OCI-LY1 (cell line): ENCODE data around the gene TBC1D16.

Experiments
- H2AFZ ChIP-seq: fragments of 200-600 bp; sonication (generic), shearing (Covaris generic); 2 replicates; pipeline ENCODE4 v1.6.0; 2014; ENCODE audit warnings: antibody characterized with exemption, mild to moderate bottlenecking, low read length
- H3F3A ChIP-seq: fragments of 200-600 bp; sonication (generic), shearing (Covaris generic); 2 replicates; pipeline ENCODE4 v1.6.0; 2014; ENCODE audit warnings: mild to moderate bottlenecking, antibody characterized with exemption, low read length, moderate library complexity; ENCODE audit not compliant: insufficient read depth
- H3K27ac ChIP-seq: fragments of 200-600 bp; sonication (generic); 2 replicates; pipeline ENCODE4 v1.5.1; 2014; ENCODE audit warnings: low read length, mixed run types, mild to moderate bottlenecking, low read depth; ENCODE audit not compliant: poor library complexity, severe bottlenecking
- H3K27me3 ChIP-seq: fragments of 200-600 bp; sonication (generic); 2 replicates; pipeline ENCODE4 v1.6.0; 2014; ENCODE audit warnings: antibody characterized with exemption, mild to moderate bottlenecking, low read length, moderate library complexity; ENCODE audit not compliant: insufficient read depth
- H3K36me3 ChIP-seq: fragments of 200-600 bp; sonication (generic); 2 replicates; pipeline ENCODE4 v1.6.1; 2014; ENCODE audit warnings: mild to moderate bottlenecking, antibody characterized with exemption, low read length, moderate library complexity, mixed read lengths; ENCODE audit not compliant: insufficient read depth
- H3K4me1 ChIP-seq: fragments of 200-600 bp; sonication (generic); 2 replicates; pipeline ENCODE4 v1.5.1; 2014; ENCODE audit warnings: mild to moderate bottlenecking, low read length, moderate library complexity; ENCODE audit not compliant: insufficient read depth, severe bottlenecking
- H3K4me2 ChIP-seq: fragments of 200-600 bp; sonication (generic), shearing (Covaris generic); 2 replicates; pipeline ENCODE4 v1.6.1; 2014; ENCODE audit warnings: low read length
- H3K4me3 ChIP-seq: fragments of 200-600 bp; sonication (generic); 2 replicates; pipeline ENCODE4 v1.5.1; 2014; ENCODE audit warnings: low read length, low read depth, mild to moderate bottlenecking, mixed read lengths; ENCODE audit not compliant: poor library complexity, severe bottlenecking
- H3K79me2 ChIP-seq: fragments of 200-600 bp; shearing (Covaris generic); 2 replicates; pipeline ENCODE4 v1.6.1; 2016; ENCODE audit warnings: mixed run types, low read length, mixed read lengths; ENCODE audit not compliant: insufficient read depth
- H3K9ac ChIP-seq: fragments of 200-600 bp; sonication (generic), shearing (Covaris generic); 2 replicates; pipeline ENCODE4 v1.6.1; 2014; ENCODE audit warnings: mild to moderate bottlenecking, low read length, mixed read lengths
- H3K9me2 ChIP-seq: fragments of 200-600 bp; sonication (generic), shearing (Covaris generic); 2 replicates; pipeline ENCODE4 v1.6.1; 2014; ENCODE audit warnings: low read depth, mild to moderate bottlenecking, low read length, mixed read lengths
- H3K9me3 ChIP-seq: fragments of 200-600 bp; shearing (Covaris generic); 2 replicates; pipeline ENCODE4 v1.6.1; 2014; ENCODE audit warnings: low read length, mixed read lengths
- H4K20me1 ChIP-seq: fragments of 200-600 bp; sonication (generic), shearing (Covaris generic); 2 replicates; pipeline ENCODE4 v1.6.0; 2016; ENCODE audit warnings: mild to moderate bottlenecking, low read length; ENCODE audit not compliant: insufficient read depth
- CTCF ChIP-seq: fragments of 200-600 bp; sonication (generic), shearing (Covaris generic); IDR thresholded peaks from 2 replicates; pipeline ENCODE4 v1.5.1; 2017; ENCODE audit warnings: mild to moderate bottlenecking, antibody characterized with exemption, low read length, moderate library complexity, mixed read lengths
- EZH2 ChIP-seq: fragments of 200-600 bp; sonication (generic), shearing (Covaris generic); IDR thresholded peaks from 2 replicates; pipeline ENCODE4 v1.8.0; 2017; ENCODE audit warnings: borderline replicate concordance, mixed run types, mild to moderate bottlenecking, antibody characterized with exemption, low read length, moderate library complexity, mixed read lengths

Gene TBC1D16

GRCh38 chr17:79944821-79945391, 90.8 kb downstream of the TBC1D16 start:
- Histone ChIP-seq H3K4me3 (no peak overlapping the region), H3K4me2 (no peak overlapping the region), H3K9me2 (no peaks in the 10 kb centered on the region), H3F3A (no peaks in the 10 kb centered on the region), H3K27me3 (no peaks in the 10 kb centered on the region; the same call in 1 of the 2 replicates), H3K27ac (no peak overlapping the region), H3K4me1 (no peaks in the 10 kb centered on the region), H4K20me1 (no peaks in the 10 kb centered on the region), H3K9me3 (no peaks in the 10 kb centered on the region), H3K79me2 (no peaks in the 10 kb centered on the region), H3K9ac (no peak overlapping the region), H2AFZ (no peak overlapping the region), H3K36me3 (no peaks in the 10 kb centered on the region)
- TF ChIP-seq CTCF, result no peak
- no peak for TF ChIP-seq EZH2

GRCh38 chr17:79944251-79944812, 91.3 kb downstream of the TBC1D16 start:
- Histone ChIP-seq H3K9ac (no peak overlapping the region), H3K9me2 (no peaks in the 10 kb centered on the region), H3K79me2 (no peaks in the 10 kb centered on the region), H3K36me3 (no peaks in the 10 kb centered on the region), H3K9me3 (no peaks in the 10 kb centered on the region), H3K27ac (no peak overlapping the region), H3F3A (no peaks in the 10 kb centered on the region), H3K4me2 (no peak overlapping the region), H2AFZ (no peak overlapping the region), H3K27me3 (no peaks in the 10 kb centered on the region; the same call in 1 of the 2 replicates), H3K4me3 (no peak overlapping the region), H3K4me1 (no peaks in the 10 kb centered on the region), H4K20me1 (no peaks in the 10 kb centered on the region)
- no peak for TF ChIP-seq EZH2

- H3F3A ChIP-seq, result no peaks in the 10 kb centered on the region
- H3K79me2 ChIP-seq, result no peaks in the 10 kb centered on the region
- no peak overlapping the region for H3K9ac ChIP-seq
- no peak overlapping the region for H2AFZ ChIP-seq
- H4K20me1 ChIP-seq, result no peaks in the 10 kb centered on the region
- H3K4me3 ChIP-seq, result no peak overlapping the region
- no peak overlapping the region for H3K27ac ChIP-seq
- no peaks in the 10 kb centered on the region for H3K4me1 ChIP-seq
- no peaks in the 10 kb centered on the region for H3K36me3 ChIP-seq
- TF ChIP-seq CTCF (no peak), EZH2 (no peak)
- H3K27me3 ChIP-seq, result no peaks in the 10 kb centered on the region; the same call in 1 of the 2 replicates
- no peaks in the 10 kb centered on the region for H3K9me2 ChIP-seq
- H3K4me2 ChIP-seq, result no peak overlapping the region
- H3K9me3 ChIP-seq, result no peaks in the 10 kb centered on the region
Observed at GRCh38 chr17:79943347-79944241, 92.1 kb downstream of the TBC1D16 start.
